Endothelial cell (in vitro differentiated cells): ENCODE data around the gene TMEM74B. TPM values are rescaled to one million over a fixed set of nuclear protein-coding genes. Genes with fewer than 3 reads are reported as not detected.

ENCODE experiments used
- DNase-seq: peaks from one replicate; pipeline ENCODE4 v3.0.0; 2021; ENCODE audit warnings: low spot score
- H3K27ac Mint-ChIP-seq: one replicate; pipeline ENCODE4 v1.8.0; 2021; ENCODE audit warnings: mixed read lengths, inconsistent platforms; ENCODE audit not compliant: unreplicated experiment
- H3K27me3 Mint-ChIP-seq: one replicate; pipeline ENCODE4 v1.8.0; 2021; ENCODE audit warnings: mild to moderate bottlenecking, moderate library complexity, mixed read lengths, inconsistent platforms; ENCODE audit not compliant: unreplicated experiment
- H3K36me3 Mint-ChIP-seq: one replicate; pipeline ENCODE4 v1.8.0; 2021; ENCODE audit warnings: mild to moderate bottlenecking, low read depth, mixed read lengths, inconsistent platforms; ENCODE audit not compliant: unreplicated experiment
- H3K4me1 Mint-ChIP-seq: one replicate; pipeline ENCODE4 v1.8.0; 2021; ENCODE audit warnings: mild to moderate bottlenecking, mixed read lengths, inconsistent platforms; ENCODE audit not compliant: unreplicated experiment
- H3K4me3 Mint-ChIP-seq: one replicate; pipeline ENCODE4 v1.8.0; 2021; ENCODE audit warnings: mild to moderate bottlenecking, mixed read lengths, inconsistent platforms; ENCODE audit not compliant: unreplicated experiment
- H3K9me3 Mint-ChIP-seq: one replicate; pipeline ENCODE4 v1.8.0; 2021; ENCODE audit warnings: mixed read lengths, inconsistent platforms; ENCODE audit not compliant: unreplicated experiment
- CTCF ChIP-seq: fragments of 200-600 bp; sonication (generic); IDR thresholded peaks from one replicate; pipeline ENCODE4 v1.5.0; 2021; ENCODE audit warnings: antibody characterized with exemption; ENCODE audit not compliant: unreplicated experiment
- total RNA-seq: library from RNA; stranded (reverse); fragmentation: NEBNext Ultra II Directional; extraction: Animal tissue kit (Norgen Biotek cat#: 25700); gene quantifications from one replicate; pipeline ENCODE4 v1.2.1, GENCODE V29; 2021; ENCODE audit not compliant: unreplicated experiment

Gene TMEM74B
- total RNA-seq, 1 donor from 2014 or later: 35.4 TPM

DNA sequence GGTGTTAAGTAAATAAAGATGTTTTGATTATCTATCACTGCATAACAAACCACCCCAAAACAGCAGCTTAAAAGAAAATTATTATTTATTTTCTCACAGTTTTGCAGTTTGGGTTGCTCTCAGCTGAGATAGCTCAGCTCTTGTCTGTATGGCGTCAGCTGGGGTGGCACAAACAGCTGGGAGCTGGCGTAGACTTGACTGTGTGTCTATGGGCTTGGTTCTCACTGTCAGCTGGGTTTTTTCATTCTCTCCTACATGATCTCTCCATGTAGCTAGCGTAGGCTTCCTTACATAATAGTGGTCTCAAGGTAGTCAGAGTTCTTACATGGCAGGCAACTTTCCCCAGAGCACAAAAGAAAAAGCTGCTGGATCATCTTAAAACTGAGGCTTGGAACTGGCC is 6.5 kb upstream of the TMEM74B start:
- peaks cover 10% of the 10 kb centered on the region for H3K4me1 Mint-ChIP-seq
- no peaks in the 10 kb centered on the region for H3K36me3 Mint-ChIP-seq
- H3K27ac Mint-ChIP-seq: no peak overlapping the region
- peaks cover 3% of the 10 kb centered on the region for H3K27me3 Mint-ChIP-seq
- H3K4me3 Mint-ChIP-seq: no peak overlapping the region
- no peak for DNase-seq
- no peaks in the 10 kb centered on the region for H3K9me3 Mint-ChIP-seq
- TF ChIP-seq CTCF: no peak

GRCh38 chr20:1190847-1191246 is 6.1 kb upstream of the TMEM74B start:
- DNase-seq: no peak
- TF ChIP-seq CTCF: no peak
- H3K27ac Mint-ChIP-seq: no peak overlapping the region
- no peaks in the 10 kb centered on the region for H3K9me3 Mint-ChIP-seq
- peaks cover 4% of the 10 kb centered on the region for H3K36me3 Mint-ChIP-seq
- no peak overlapping the region for H3K4me3 Mint-ChIP-seq
- peaks cover 6% of the 10 kb centered on the region for H3K27me3 Mint-ChIP-seq
- peaks cover 10% of the 10 kb centered on the region for H3K4me1 Mint-ChIP-seq

DNA sequence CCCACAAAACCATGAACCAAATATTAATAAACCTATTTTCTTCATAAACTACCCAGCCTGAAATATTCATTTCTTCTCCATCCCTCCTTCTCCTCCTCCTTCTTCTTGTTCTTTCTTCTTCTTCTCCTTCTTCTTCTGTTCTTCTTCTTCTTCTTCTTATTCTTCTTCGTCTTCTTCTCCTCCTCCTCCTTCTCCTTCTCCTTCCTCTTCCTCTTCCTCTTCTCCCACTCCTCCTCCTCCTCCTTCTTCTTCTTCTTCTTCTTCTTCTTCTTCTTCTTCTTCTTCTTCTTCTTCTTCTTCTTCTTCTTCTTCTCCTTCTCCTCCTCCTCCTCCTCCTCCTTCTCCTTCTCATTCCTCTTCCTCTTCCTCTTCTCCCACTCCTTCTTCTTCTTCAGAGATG is 5.0 kb upstream of the TMEM74B start:
- Mint-ChIP-seq H3K27me3 (peaks cover 6% of the 10 kb centered on the region), H3K27ac (peak overlapping the region; percentile 76)

GRCh38 chr20:1188347-1188746 is 3.6 kb upstream of the TMEM74B start:
- Mint-ChIP-seq H3K9me3 (no peaks in the 10 kb centered on the region), H3K27ac (no peak overlapping the region), H3K27me3 (peaks cover 16% of the 10 kb centered on the region), H3K4me3 (no peak overlapping the region), H3K36me3 (peaks cover 8% of the 10 kb centered on the region), H3K4me1 (peaks cover 17% of the 10 kb centered on the region)
- TF ChIP-seq CTCF: no peak
- DNase-seq: no peak

More for the DNA sequence above, 5.0 kb upstream of the TMEM74B start:
- no peak for DNase-seq
- Mint-ChIP-seq H3K4me1 (peaks cover 5% of the 10 kb centered on the region), H3K4me3 (no peak overlapping the region), H3K9me3 (no peaks in the 10 kb centered on the region), H3K36me3 (peaks cover 4% of the 10 kb centered on the region)
- no peak for TF ChIP-seq CTCF

GRCh38 chr20:1187605-1188171 is 2.9 kb upstream of the TMEM74B start:
- peaks cover 16% of the 10 kb centered on the region for H3K27me3 Mint-ChIP-seq
- no peak overlapping the region for H3K27ac Mint-ChIP-seq
- no peak for DNase-seq
- H3K9me3 Mint-ChIP-seq: no peaks in the 10 kb centered on the region
- H3K4me1 Mint-ChIP-seq: peaks cover 24% of the 10 kb centered on the region
- TF ChIP-seq CTCF: no peak
- H3K4me3 Mint-ChIP-seq: no peak overlapping the region
- peaks cover 8% of the 10 kb centered on the region for H3K36me3 Mint-ChIP-seq
